Prostate gland (tissue), 2 donors: ENCODE results near the gene MNX1. TPM values are rescaled to one million over a fixed set of nuclear protein-coding genes. Genes with fewer than 3 reads are reported as not detected.

Experiments used
- DNase-seq: peaks from one replicate; pipeline ENCODE4 v3.0.0-alpha.2; 2019; ENCODE audit warnings: low spot score
- H3K27ac ChIP-seq, 2 donors: fragments of 200-600 bp; sonication (generic); 2 replicates each; pipeline ENCODE4 v1.5.1; 2017 to 2019
- H3K27me3 ChIP-seq: fragments of 200-600 bp; sonication (generic); replicated peaks from 2 replicates; pipeline ENCODE4 v1.5.1; 2019; ENCODE audit not compliant: insufficient read depth
- H3K36me3 ChIP-seq, 2 donors: fragments of 200-600 bp; sonication (generic); 1 replicate in 1 of 2; 2 replicates in 1 of 2; pipeline versions ENCODE4 v1.5.1 to v1.8.1; 2017 to 2019
- H3K4me1 ChIP-seq: fragments of 200-600 bp; sonication (generic); replicated peaks from 2 replicates; pipeline ENCODE4 v1.5.1; 2019
- H3K4me3 ChIP-seq, 2 donors: fragments of 200-600 bp; sonication (generic); 2 replicates each; pipeline ENCODE4 v1.5.1; 2017 to 2019
- H3K9me3 ChIP-seq: fragments of 200-600 bp; sonication (generic); 2 replicates; pipeline ENCODE4 v1.5.1; 2017
- CTCF ChIP-seq, 4 experiments: fragments of 200-600 bp in 2 of 4; fragments of 450-650 bp in 2 of 4; sonication (generic) in 2 of 4; IDR thresholded peaks; 1 replicate in 3 of 4; 2 replicates in 1 of 4; pipeline ENCODE4 v1.5.1; 2016 to 2019; ENCODE audit warnings: antibody characterized with exemption in 4 of 4, mild to moderate bottlenecking in 2 of 4, moderate library complexity in 2 of 4
- POLR2A ChIP-seq: fragments of 450-650 bp; IDR thresholded peaks from one replicate; pipeline ENCODE4 v1.6.1; 2016; ENCODE audit warnings: antibody characterized with exemption, mild to moderate bottlenecking
- POLR2AphosphoS5 ChIP-seq: sonication (generic); formaldehyde crosslinking; IDR thresholded peaks from one replicate; pipeline ENCODE4 v1.6.1; 2017; ENCODE audit warnings: antibody characterized with exemption
- WGBS: methylation state at CpG from one replicate; pipeline ENCODE4 v1.1.5; 2018; 5-methylcytosine and 5-hydroxymethylcytosine counted together
- intact Hi-C: fragments of 100-400 bp; cut with DNase I; formaldehyde crosslinking; loops from one replicate; pipeline ENCODE4 v1.14.2; 2022
- total RNA-seq, 2 donors: library from RNA; depleted of rRNA; stranded (reverse); fragments of >200 nt; gene quantifications; one replicate each; pipeline ENCODE4 v1.1.0, GENCODE V29; 2016

MNX1 gene
- total RNA-seq, 2 donors from 2014 or later = 2.2 to 2.9 TPM

GRCh38 chr7:157018997-157019608, 8.6 kb upstream of the MNX1 start:
- Histone ChIP-seq H3K4me3 (no peak overlapping the region), H3K36me3 (no peaks in the 10 kb centered on the region), H3K4me1 (peaks cover 9% of the 10 kb centered on the region), H3K27ac (no peak overlapping the region), H3K9me3 (no peaks in the 10 kb centered on the region), H3K27me3 (peaks cover 50% of the 10 kb centered on the region)
- intact Hi-C loops = no loop called here
- TF ChIP-seq POLR2A (no peak), POLR2AphosphoS5 (no peak), CTCF (IDR thresholded peaks at IDR 0.05) (no peak)
- 3% methylated on average over 49 of the region's 50 CpGs for WGBS
- no peak for DNase-seq

GRCh38 chr7:157018328-157018996, 8.0 kb upstream of the MNX1 start:
- Histone ChIP-seq H3K4me1 (peaks cover 9% of the 10 kb centered on the region), H3K9me3 (no peaks in the 10 kb centered on the region), H3K4me3 (no peak overlapping the region), H3K27me3 (peaks cover 54% of the 10 kb centered on the region), H3K36me3 (no peaks in the 10 kb centered on the region), H3K27ac (no peak overlapping the region)
- intact Hi-C loops = no loop called here
- DNase-seq = no peak
- TF ChIP-seq CTCF (IDR thresholded peaks at IDR 0.05) (no peak), POLR2AphosphoS5 (no peak), POLR2A (no peak)
- 3% methylated on average over 49 of the region's 49 CpGs for WGBS

GRCh38 chr7:157017603-157018327, 7.3 kb upstream of the MNX1 start:
- H3K27me3 ChIP-seq = peaks cover 54% of the 10 kb centered on the region
- H3K36me3 ChIP-seq = no peaks in the 10 kb centered on the region
- 1% methylated on average over 48 of the region's 48 CpGs for WGBS
- H3K27ac ChIP-seq = no peak overlapping the region
- H3K9me3 ChIP-seq = no peaks in the 10 kb centered on the region
- no peak overlapping the region for H3K4me3 ChIP-seq
- intact Hi-C loops = no loop called here
- no peak for TF ChIP-seq POLR2A
- no peak for TF ChIP-seq POLR2AphosphoS5
- no peak for TF ChIP-seq CTCF (IDR thresholded peaks at IDR 0.05)
- DNase-seq = no peak
- H3K4me1 ChIP-seq = peaks cover 9% of the 10 kb centered on the region

- DNase-seq = no peak
- no peak overlapping the region for H3K4me3 ChIP-seq
- no peaks in the 10 kb centered on the region for H3K36me3 ChIP-seq
- peaks cover 50% of the 10 kb centered on the region for H3K27me3 ChIP-seq
- no peak overlapping the region for H3K27ac ChIP-seq
- TF ChIP-seq POLR2AphosphoS5 = no peak
- intact Hi-C loops = no loop called here
- 22% methylated on average over 11 of the region's 11 CpGs for WGBS
- H3K4me1 ChIP-seq = peaks cover 5% of the 10 kb centered on the region
- H3K9me3 ChIP-seq = no peaks in the 10 kb centered on the region
Measured at GRCh38 chr7:157017149-157017548, 6.7 kb upstream of the MNX1 start.

GRCh38 chr7:157016352-157017041, 6.0 kb upstream of the MNX1 start:
- intact Hi-C loops = no loop called here
- TF ChIP-seq CTCF (IDR thresholded peaks at IDR 0.05) (no peak), POLR2AphosphoS5 (no peak)
- peaks cover 45% of the 10 kb centered on the region for H3K27me3 ChIP-seq
- no peaks in the 10 kb centered on the region for H3K36me3 ChIP-seq
- H3K4me1 ChIP-seq = peaks cover 5% of the 10 kb centered on the region
- no peak for DNase-seq
- no peak overlapping the region for H3K27ac ChIP-seq
- WGBS = 10% methylated on average over 16 of the region's 16 CpGs
- H3K9me3 ChIP-seq = no peaks in the 10 kb centered on the region
- no peak overlapping the region for H3K4me3 ChIP-seq
